SK-N-MC (cell line): ENCODE measurements around the gene FAM209A.

Experiments used
- EZH2 ChIP-seq: fragments of 200-600 bp; sonication (generic); IDR thresholded peaks from one replicate; pipeline ENCODE4 v1.6.1; 2017; ENCODE audit warnings: antibody characterized with exemption
- FOXP2 ChIP-seq: optimal IDR thresholded peaks from 2 replicates; pipeline ENCODE3; 2011; ENCODE audit warnings: mild to moderate bottlenecking, moderate library complexity; ENCODE audit not compliant: insufficient read depth; ENCODE audit errors: extremely low read length, control extremely low read depth
- POLR2AphosphoS5 ChIP-seq: IDR thresholded peaks from 2 replicates; pipeline ENCODE4 v1.6.1; 2012; ENCODE audit warnings: mild to moderate bottlenecking, low read depth, low read length, borderline replicate concordance

DNA sequence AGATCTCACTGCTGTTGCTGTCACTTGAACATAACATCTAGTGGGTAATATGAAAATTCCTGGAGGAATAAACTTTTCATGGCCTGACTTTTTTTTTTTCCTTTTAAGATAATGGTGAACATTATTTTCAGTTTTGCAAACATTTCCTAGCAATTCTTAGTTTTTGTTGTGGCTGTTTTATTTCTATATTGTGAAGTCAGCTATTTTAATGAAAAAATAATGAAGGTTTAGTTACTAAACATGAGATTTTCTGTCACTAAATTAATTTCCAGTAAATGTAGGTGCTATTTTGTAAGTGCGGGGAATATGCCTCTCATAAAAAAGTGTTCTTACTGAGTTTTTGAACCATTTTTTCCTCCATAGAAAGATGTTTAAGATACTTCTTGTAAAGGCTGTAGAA is 23.4 kb upstream of the FAM209A start:
- TF ChIP-seq POLR2AphosphoS5 = no peak
- no peak for TF ChIP-seq EZH2
- no peak for TF ChIP-seq FOXP2
